DOHH2 (cell line): ENCODE measurements around the gene FLYWCH1.

ENCODE experiments used
- H3F3A ChIP-seq: fragments of 200-600 bp; sonication (generic), shearing (Covaris generic); 2 replicates; pipeline ENCODE4 v1.6.0; 2016; ENCODE audit warnings: antibody characterized with exemption, mild to moderate bottlenecking; ENCODE audit not compliant: control insufficient read depth, insufficient read depth
- H3K27ac ChIP-seq: fragments of 200-600 bp; sonication (generic); 2 replicates; pipeline ENCODE4 v1.5.1; 2014; ENCODE audit warnings: low read depth, mild to moderate bottlenecking, low read length, moderate library complexity
- H3K27me3 ChIP-seq: fragments of 200-600 bp; sonication (generic); 2 replicates; pipeline ENCODE4 v1.6.1; 2014; ENCODE audit warnings: mild to moderate bottlenecking, low read length, mixed read lengths; ENCODE audit not compliant: control insufficient read depth
- H3K36me3 ChIP-seq: fragments of 200-600 bp; sonication (generic); 2 replicates; pipeline ENCODE4 v1.6.1; 2014; ENCODE audit warnings: mild to moderate bottlenecking, low read length, moderate library complexity, mixed read lengths; ENCODE audit not compliant: control insufficient read depth
- H3K4me1 ChIP-seq: fragments of 200-600 bp; sonication (generic); 2 replicates; pipeline ENCODE4 v1.6.1; 2014; ENCODE audit warnings: mild to moderate bottlenecking, low read length, mixed read lengths; ENCODE audit not compliant: control insufficient read depth
- H3K4me2 ChIP-seq: fragments of 200-600 bp; sonication (generic); 2 replicates; pipeline ENCODE4 v1.6.0; 2014; ENCODE audit warnings: mild to moderate bottlenecking, low read length, moderate library complexity
- H3K4me3 ChIP-seq: fragments of 200-600 bp; sonication (generic); 2 replicates; pipeline ENCODE4 v1.5.1; 2014; ENCODE audit warnings: mild to moderate bottlenecking, low read length, mixed read lengths
- H3K79me2 ChIP-seq: fragments of 200-600 bp; sonication (generic); 2 replicates; pipeline ENCODE4 v1.6.1; 2014; ENCODE audit warnings: mild to moderate bottlenecking, low read length, mixed read lengths; ENCODE audit not compliant: control insufficient read depth
- H3K9me2 ChIP-seq: fragments of 200-600 bp; sonication (generic); replicated peaks from 2 replicates; pipeline ENCODE4 v1.6.1; 2014; ENCODE audit warnings: mild to moderate bottlenecking, low read length, mixed read lengths; ENCODE audit not compliant: control insufficient read depth
- H3K9me3 ChIP-seq: fragments of 200-600 bp; sonication (generic); 2 replicates; pipeline ENCODE4 v1.6.1; 2014; ENCODE audit warnings: antibody characterized with exemption, low read length, mixed read lengths; ENCODE audit not compliant: control insufficient read depth, insufficient read depth
- H4K20me1 ChIP-seq: fragments of 200-600 bp; sonication (generic); 2 replicates; pipeline ENCODE4 v1.6.0; 2014; ENCODE audit warnings: low read depth, mild to moderate bottlenecking, antibody characterized with exemption, low read length, moderate library complexity; ENCODE audit not compliant: control insufficient read depth, insufficient read depth
- EZH2phosphoT487 ChIP-seq: fragments of 200-600 bp; sonication (generic); IDR thresholded peaks from 2 replicates; pipeline ENCODE4 v1.6.1; 2017; ENCODE audit warnings: borderline replicate concordance, mild to moderate bottlenecking, antibody characterized with exemption, low read length, moderate library complexity, mixed read lengths
- TF ChIP-seq, protein P1 (sequence below): fragments of 200-600 bp; sonication (generic); IDR thresholded peaks from one replicate; pipeline ENCODE4 v1.5.1; 2014; ENCODE audit warnings: antibody characterized with exemption, mild to moderate bottlenecking, low read depth, low read length; ENCODE audit not compliant: poor library complexity, severe bottlenecking

FLYWCH1 gene

DNA sequence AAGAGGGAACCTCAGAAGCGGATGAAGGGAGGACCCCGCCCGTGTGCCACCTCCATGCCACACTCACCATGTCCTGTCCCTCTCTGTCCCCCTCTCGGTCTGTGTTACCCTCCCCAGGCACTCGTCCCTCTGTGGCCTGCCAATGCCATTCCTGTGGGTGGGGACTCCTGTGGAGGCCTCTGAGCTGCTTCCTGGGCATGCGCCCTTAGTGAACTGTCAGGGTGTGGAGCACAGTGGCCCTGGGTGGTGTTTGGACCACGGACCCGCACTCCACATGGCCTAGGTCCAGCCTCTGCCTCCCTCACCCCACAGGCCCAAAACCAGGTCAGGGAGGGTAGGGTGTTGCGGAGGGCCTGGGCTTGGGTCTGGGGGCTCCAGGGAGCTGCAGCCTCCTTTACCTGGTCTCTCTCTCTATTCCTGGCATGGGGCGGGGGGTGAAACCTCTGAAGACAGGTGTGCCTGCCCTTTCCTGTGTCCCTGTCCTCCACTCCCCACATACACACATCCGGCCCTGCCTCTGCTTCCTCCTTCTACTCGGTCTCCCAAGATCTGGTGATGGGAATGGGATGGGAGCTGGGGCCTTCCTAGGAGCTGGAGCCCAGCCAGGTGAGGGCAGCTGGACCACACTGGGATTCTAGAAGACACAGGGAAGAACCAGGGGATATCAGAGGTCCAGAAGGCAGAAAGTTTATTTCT lies 80.0 kb downstream of the FLYWCH1 start:
- Histone ChIP-seq H3K9me2 (no peaks in the 10 kb centered on the region), H3K36me3 (no peaks in the 10 kb centered on the region), H3K9me3 (no peaks in the 10 kb centered on the region), H3K4me2 (no peak overlapping the region), H3K4me3 (no peak overlapping the region), H3K79me2 (no peaks in the 10 kb centered on the region), H3K27me3 (peaks cover 35% of the 10 kb centered on the region; the same call in 1 of the 2 replicates), H4K20me1 (no peaks in the 10 kb centered on the region), H3F3A (no peaks in the 10 kb centered on the region), H3K27ac (no peak overlapping the region), H3K4me1 (no peaks in the 10 kb centered on the region)
- TF ChIP-seq, protein P1, sequence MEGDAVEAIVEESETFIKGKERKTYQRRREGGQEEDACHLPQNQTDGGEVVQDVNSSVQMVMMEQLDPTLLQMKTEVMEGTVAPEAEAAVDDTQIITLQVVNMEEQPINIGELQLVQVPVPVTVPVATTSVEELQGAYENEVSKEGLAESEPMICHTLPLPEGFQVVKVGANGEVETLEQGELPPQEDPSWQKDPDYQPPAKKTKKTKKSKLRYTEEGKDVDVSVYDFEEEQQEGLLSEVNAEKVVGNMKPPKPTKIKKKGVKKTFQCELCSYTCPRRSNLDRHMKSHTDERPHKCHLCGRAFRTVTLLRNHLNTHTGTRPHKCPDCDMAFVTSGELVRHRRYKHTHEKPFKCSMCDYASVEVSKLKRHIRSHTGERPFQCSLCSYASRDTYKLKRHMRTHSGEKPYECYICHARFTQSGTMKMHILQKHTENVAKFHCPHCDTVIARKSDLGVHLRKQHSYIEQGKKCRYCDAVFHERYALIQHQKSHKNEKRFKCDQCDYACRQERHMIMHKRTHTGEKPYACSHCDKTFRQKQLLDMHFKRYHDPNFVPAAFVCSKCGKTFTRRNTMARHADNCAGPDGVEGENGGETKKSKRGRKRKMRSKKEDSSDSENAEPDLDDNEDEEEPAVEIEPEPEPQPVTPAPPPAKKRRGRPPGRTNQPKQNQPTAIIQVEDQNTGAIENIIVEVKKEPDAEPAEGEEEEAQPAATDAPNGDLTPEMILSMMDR: no peak
- TF ChIP-seq EZH2phosphoT487: no peak

DNA sequence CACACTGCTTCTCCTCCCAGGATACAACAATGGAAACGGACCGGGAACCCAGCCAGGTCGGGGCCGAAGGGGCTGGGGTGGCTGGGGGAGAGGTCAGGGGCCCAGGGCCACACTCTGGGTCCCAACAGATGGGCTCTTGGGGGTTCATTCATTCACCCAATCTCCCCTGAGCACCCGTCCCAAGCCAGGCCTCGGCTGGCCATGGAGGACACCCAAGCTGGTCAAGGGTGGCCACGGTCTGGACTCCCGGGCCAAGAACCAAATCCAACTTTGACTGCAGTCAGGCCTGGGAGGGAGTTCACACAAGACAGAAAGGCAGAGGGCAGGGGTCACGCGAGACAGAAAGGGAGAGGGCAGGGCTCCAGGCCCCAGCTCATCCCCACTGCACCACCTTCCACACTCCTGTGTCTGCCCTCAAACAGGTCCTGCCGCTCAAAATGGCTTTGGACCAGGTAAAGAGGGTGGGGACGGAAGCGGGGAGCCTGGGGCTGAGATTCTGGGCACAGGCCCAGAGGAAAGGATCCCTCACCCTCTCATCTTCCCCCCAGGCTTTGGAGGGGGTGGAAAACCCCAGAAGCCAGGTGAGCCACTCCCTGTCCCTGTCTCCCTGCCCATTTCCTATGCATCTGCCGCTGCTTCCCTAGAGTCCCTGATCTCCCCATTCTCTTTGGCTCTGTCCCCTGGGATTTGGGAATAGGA lies 80.8 kb downstream of the FLYWCH1 start:
- no peak overlapping the region for H3K4me3 ChIP-seq
- TF ChIP-seq, protein P1: no peak
- TF ChIP-seq EZH2phosphoT487: no peak
- no peak overlapping the region for H3K4me2 ChIP-seq
- no peaks in the 10 kb centered on the region for H3K4me1 ChIP-seq
- H3K27ac ChIP-seq: no peak overlapping the region
- no peaks in the 10 kb centered on the region for H4K20me1 ChIP-seq
- peaks cover 39% of the 10 kb centered on the region for H3K27me3 ChIP-seq
- H3K79me2 ChIP-seq: no peaks in the 10 kb centered on the region
- H3F3A ChIP-seq: no peaks in the 10 kb centered on the region
- no peaks in the 10 kb centered on the region for H3K9me2 ChIP-seq
- no peaks in the 10 kb centered on the region for H3K9me3 ChIP-seq
- H3K36me3 ChIP-seq: no peaks in the 10 kb centered on the region

DNA sequence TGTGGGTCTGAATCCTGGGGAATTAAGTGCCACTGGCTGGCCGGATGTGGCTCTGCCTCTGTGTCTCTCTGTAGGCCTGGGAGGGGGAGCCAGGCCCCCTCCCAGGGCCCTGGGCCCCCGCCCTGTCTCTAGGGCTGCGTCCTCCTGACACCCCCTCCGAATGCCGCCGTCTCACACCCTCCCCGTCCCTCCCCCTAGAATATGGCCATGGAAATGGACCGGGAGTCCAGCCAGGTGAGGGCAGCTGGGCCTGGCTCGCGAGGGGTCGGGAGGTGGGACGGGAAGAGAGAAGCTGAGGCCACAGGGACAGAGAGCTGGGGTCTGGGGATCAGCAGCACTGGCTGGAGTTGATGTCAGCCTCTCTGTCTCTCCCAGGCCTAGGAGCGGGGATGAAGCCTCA lies 84.6 kb downstream of the FLYWCH1 start:
- no peaks in the 10 kb centered on the region for H3K4me1 ChIP-seq
- H3K4me3 ChIP-seq: no peak overlapping the region
- H4K20me1 ChIP-seq: no peaks in the 10 kb centered on the region
- H3K27me3 ChIP-seq: peaks cover 36% of the 10 kb centered on the region
- no peak overlapping the region for H3K4me2 ChIP-seq
- H3F3A ChIP-seq: no peaks in the 10 kb centered on the region
- H3K9me2 ChIP-seq: no peaks in the 10 kb centered on the region
- no peaks in the 10 kb centered on the region for H3K36me3 ChIP-seq
- H3K27ac ChIP-seq: no peak overlapping the region
- no peaks in the 10 kb centered on the region for H3K79me2 ChIP-seq
- no peaks in the 10 kb centered on the region for H3K9me3 ChIP-seq
- TF ChIP-seq, protein P1: no peak
- TF ChIP-seq EZH2phosphoT487: no peak
